Subcutaneous adipose tissue (tissue), 4 donors: Measurements from ENCODE around the gene RPS15A. TPM values are rescaled to one million over a fixed set of nuclear protein-coding genes. Genes with fewer than 3 reads are reported as not detected.

Source experiments
- CTCF ChIP-seq: fragments of 450-650 bp; IDR thresholded peaks from one replicate; pipeline ENCODE4 v1.5.1; 2016; ENCODE audit warnings: low read depth, mild to moderate bottlenecking, control low read depth, antibody characterized with exemption, moderate library complexity
- total RNA-seq, 4 donors: library from RNA; depleted of rRNA; stranded (reverse); fragments of >200 nt; gene quantifications; one replicate each; pipeline ENCODE4 v1.1.0, GENCODE V29; 2016

The RPS15A gene
- total RNA-seq, 4 donors from 2014 or later: 1,382 to 2,144 (median 2,003) TPM

GRCh38 chr16:18829251-18829650 is 39.1 kb upstream of the RPS15A start:
- no peak for TF ChIP-seq CTCF

- TF ChIP-seq CTCF: no peak
Observed at GRCh38 chr16:18827890-18828289, 37.8 kb upstream of the RPS15A start.

- TF ChIP-seq CTCF: no peak
Observed at GRCh38 chr16:18816286-18816685, 26.2 kb upstream of the RPS15A start.

GRCh38 chr16:18811925-18812324 is 21.8 kb upstream of the RPS15A start:
- no peak for TF ChIP-seq CTCF

- no peak for TF ChIP-seq CTCF
Observed at GRCh38 chr16:18809165-18809564, 19.0 kb upstream of the RPS15A start.

GRCh38 chr16:18805257-18805773 is 15.2 kb upstream of the RPS15A start:
- TF ChIP-seq CTCF: no peak

- no peak for TF ChIP-seq CTCF
Observed at GRCh38 chr16:18804540-18804939, 14.4 kb upstream of the RPS15A start.
